Measurements from ENCODE around the gene FRY.
"Not testable (repeated sequence)": the region's sequence is repeated elsewhere in the genome, so short reads cannot be mapped to it uniquely, and the experiment has no call there.

FRY gene

DNA sequence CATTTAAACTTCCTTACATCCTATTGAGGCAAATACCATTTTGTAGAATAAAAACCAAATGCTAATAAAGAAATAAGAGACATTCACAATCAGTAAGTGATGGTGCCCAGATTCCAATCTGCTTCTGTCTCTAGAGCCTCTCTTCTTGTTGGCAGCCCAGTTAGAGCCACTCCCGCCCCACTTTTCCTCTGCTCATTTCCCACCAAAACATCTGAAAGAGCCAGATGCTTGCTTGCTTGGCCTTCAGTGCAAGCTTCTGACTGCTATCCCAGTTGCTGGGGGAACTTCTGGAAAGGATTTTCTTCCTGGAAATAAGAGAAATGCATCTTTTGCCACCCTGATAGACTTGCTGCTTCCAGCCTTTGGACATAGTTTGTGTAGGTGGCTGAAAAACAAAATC is 12.9 kb downstream of the FRY start:
- DNase-seq: no peak

DNA sequence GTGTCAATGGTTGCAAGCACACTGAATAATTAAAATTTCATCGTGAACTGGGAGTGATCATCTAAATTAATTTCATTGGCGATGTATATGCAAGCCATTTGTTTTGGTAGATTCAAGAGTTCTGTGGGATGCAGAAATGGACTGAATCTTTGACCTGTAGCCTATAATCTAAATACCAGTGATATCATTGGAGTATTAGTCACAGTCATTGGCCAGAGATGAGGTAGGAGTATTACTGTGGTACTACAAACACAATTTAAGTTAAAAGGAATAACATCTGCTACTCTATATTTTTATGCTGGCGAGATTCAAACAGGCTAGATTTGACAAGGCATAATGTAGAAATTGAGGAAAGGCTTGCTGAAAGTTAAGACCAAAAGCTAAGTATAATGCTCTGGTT is 14.0 kb downstream of the FRY start:
- DNase-seq: no peak

- no peak for DNase-seq
These were observed 14.6 kb downstream of the FRY start for GRCh38 chr13:32045982-32046785.

DNA sequence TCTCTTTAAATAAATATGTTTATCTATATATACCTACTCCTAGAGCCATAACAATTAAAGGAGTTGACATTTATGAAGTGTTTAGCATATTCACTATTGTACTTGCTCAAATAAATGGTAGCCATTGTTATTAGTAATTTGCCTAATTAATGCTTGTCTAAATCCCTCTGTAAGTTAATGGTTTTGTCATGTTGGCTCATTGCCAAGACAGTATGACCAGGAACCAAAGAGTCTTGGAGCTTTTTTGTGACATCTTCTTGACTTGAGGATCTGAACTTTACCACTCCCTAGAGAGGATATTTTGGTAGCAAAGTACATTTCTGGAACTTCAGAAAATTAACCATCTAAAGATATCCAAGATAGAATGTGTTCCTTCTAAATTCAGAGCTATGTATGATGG is 15.5 kb downstream of the FRY start:
- DNase-seq: no peak

DNA sequence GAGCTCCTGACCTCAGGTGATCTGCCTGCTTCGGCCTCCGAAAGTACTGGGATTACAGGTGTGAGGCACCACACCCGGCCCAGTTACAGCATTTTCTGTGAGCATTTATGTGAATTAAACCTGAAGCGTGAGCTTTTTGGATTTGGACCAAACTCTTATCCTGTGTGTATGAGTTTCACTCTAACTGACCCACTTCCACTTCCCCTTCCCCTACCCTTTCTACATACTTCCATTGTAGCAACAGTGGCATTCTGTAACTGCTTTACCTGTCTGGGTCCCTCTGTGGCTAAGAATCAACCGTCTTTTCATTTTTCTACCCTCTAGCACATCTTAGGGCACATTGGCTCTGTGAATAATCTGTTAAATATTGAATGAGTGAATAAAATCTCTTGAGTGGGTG is 16.2 kb downstream of the FRY start:
- DNase-seq: no peak

GRCh38 chr13:32048816-32049215 is 17.2 kb downstream of the FRY start:
- DNase-seq: no peak

- no peak for DNase-seq
These were observed 19.6 kb downstream of the FRY start for GRCh38 chr13:32051156-32051555.

- no peak for DNase-seq
These were observed 24.7 kb downstream of the FRY start for GRCh38 chr13:32056316-32056715.

- not testable (repeated sequence) for DNase-seq
These were observed 25.8 kb downstream of the FRY start for GRCh38 chr13:32057325-32057724.

DNA sequence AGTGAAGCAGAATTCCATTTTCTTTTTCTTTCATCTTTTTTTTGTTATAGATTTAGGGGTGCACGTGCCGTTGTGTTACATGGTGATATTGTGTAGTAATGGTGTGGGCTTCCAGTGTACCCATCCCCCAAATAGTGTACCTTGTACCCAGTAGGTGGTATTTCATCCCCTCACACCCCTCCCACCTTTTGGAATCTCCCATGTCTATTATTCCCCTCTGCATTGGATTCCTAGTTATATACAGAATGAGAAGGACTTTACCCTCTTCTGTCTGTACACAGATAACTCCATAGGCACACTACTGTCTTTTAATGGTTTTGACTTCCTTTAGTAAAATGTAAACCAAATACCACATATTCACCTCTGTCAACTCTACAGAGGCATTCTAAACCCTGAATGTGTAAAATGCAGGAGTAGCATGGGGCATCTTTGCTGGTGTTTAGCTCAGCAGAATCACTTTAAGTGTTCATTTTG is 28.0 kb downstream of the FRY start:
- no peak for DNase-seq

GRCh38 chr13:32060401-32060878 is 28.9 kb downstream of the FRY start:
- no peak for DNase-seq

DNA sequence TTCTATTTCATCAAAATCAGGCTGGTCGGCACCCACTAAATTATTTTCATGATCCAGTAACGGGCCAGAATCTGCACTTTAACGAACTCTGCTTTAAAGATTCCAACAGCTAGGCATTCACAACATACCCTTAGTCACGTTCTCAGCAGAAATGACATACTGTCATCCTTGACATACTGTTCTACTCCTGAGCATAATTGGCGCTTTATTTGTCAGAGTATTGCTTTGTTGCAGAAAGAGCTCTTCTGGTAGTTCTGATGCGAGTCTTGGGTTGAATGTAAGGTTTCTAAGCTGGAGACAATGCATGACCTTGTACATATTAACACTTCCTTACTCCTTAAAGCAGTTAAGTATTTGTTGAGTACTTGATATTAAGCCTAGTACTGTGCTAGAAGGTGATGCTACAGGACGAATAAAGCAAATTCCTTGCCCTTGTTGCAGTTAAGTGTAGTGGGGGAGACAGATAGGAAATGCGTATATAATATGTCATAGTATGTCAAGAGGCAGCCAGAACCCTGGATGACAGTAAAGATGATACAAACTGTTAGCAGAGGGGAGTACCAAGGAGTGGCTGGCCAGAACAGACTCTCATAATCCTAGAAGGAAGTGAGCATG is 32.2 kb downstream of the FRY start:
- no peak for DNase-seq

DNA sequence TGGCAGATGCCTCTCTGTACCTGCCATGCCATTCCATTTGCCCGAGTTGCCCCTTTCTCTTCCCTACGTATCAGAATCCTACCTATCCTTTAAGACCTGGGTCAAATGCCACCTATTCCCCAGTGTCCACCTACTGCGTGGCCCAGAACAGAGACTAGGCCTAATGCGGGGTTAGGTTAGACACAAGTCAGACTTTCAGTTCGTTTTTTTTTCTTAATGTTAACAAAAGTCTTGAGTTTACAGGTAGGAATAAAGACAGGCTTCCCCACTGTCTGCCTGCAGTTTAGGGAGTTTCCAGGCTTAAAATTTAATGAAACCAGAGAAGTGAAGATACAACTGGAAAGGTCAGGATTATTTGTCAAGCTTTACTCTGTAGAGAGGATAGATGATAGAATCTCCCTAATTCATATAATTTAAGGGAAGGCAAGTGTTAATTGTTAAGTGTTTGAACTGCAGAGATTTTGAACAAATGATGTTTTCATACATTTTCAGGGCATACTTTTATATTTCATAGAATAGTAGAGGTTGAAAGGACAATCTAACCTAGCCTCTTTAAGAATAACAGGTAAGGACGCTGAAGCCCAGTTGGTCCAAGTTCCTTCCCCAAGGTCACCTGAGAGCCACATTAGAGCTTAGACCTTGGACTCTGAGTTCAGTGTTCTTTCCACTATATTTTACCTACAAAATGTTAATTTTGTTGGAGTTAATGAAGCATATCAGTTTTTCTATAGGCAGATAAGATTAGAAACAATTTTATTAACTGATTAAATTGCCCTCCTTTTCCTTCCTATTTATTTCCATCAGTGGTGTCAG is 35.8 kb downstream of the FRY start:
- DNase-seq: no peak

DNA sequence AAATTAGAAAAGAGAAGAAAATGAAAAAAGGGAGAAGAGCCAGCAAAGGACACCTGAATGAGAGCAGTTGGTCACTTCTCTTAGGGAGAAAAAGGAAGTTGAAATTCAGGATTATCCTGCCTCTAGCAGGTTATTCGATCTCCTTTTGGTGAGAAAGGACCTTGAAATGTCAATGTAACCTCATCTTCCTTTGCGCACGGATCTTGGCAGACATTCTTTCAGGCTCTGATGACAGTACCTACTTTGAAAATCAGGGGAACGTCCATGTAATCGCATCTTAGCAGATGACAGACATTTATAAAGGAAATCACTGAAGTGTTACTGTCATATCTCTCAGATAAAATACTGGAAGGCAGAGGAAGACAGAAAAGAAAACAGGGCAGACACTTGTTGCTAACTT is 36.7 kb downstream of the FRY start:
- no peak for DNase-seq

GRCh38 chr13:32073180-32073864 is 41.7 kb downstream of the FRY start:
- no peak for DNase-seq

DNA sequence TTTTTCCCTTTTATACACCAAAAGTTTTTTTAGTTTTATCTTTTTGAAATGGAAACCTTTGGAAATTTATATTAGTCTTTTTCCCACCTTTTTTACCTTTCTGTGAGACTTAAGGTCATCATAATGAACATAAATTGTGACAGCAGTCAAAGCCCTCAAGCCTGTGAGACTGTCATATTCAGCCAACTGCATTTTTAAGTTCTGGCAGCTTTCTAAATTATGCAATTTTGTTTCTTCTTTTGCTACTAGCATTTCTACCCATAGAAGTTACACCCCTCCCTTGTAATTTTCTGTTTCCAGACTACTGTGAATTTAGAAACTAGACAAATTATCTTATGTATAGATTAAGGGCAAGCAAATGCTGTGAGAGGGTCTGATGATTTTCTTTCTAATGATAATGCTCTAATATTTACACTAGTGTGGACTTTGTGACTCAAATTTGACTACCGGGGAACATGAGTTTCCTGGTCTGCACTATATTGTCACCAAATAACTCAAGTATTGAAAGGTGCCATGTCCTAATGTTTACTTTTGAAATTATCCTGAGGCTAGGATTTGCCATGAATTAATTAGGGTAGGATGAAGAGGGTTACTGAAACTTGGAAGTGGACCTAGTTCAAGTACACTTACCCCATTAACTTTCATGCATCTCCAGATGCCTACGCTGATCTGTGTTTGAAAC is 43.7 kb downstream of the FRY start:
- no peak for DNase-seq

DNA sequence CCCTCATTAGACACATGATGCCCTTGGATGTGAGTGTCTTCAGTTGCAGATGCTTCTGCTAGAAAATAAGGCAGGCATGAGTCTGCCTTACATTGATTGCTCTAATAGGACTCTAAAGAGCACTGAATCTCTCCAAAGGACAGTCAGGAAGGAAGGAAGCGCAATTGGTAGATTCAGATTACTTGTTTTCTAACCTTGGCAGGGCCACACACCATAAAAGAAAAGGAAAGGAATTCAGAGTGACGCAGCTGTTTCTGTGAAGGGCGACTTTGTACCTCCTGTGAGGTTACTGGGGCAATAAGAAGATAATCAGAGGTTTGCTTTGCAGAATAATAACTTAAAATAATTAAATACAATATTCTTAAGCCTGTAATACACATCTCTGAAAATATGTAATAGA is 48.0 kb downstream of the FRY start:
- DNase-seq: no peak

DNA sequence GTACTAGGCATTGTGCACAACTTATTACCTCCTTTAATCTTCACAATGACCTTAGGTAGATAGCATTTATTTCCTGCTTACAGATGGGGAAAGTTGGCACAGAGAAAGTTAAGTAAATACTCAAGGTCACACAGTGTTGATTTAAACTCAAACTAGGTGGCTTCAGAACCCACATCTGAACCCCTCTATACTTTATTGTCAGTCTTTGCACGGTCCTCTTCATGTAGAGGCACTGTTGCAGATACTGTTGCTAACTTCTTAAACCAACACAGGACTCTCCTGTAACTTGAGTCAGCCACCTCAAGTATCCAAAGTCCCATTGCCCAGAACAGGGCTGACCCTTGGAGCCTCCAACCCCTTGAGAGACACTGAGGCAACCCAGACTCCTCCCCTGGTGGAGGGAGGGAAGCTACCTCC is 48.8 kb downstream of the FRY start:
- DNase-seq: no peak

DNA sequence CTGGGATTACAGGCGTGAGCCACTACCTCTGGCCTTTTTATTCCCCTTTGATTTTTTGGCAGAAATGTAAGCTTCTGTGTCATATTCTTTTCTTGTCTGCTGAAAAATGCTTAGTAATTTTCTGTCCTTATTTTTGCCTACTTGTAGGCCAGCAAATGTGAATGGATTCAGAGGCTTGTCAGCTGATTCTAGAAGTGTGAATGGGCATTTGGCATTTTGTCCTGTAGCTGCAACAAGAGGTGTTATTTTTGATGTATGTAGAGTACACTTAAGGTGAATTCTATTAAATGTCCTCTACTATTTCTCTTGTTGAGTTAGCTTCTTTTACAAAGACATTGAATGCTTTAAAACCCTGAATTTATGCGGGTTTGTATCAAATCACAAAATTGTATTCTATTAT is 50.0 kb downstream of the FRY start:
- no peak for DNase-seq

GRCh38 chr13:32086366-32086765 is 54.8 kb downstream of the FRY start:
- no peak for DNase-seq

- DNase-seq: no peak
These were observed 55.3 kb downstream of the FRY start for GRCh38 chr13:32086791-32087441.
